ENCODE data around the gene ADAMTS17.

DNA sequence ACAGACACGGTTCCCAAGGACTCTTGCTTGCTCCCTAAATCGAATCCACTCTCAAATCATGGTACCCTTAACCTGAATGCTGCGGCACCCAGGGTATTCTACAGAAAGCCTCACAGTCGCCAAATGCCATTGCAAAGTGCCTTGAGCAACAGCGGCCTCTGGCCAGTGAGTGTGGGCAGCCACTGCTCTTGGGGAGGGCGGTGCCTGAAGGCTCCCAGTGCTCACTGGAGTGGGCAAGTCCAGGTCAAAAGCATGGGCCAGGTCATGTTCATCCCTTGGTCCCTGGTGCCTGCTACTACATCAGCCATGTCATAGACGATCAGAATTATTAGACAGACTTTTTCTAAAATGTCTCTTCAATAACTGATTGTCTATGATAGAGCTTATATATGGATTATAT lies 82.5 kb downstream of the ADAMTS17 start:
- TF ChIP-seq, protein P1, sequence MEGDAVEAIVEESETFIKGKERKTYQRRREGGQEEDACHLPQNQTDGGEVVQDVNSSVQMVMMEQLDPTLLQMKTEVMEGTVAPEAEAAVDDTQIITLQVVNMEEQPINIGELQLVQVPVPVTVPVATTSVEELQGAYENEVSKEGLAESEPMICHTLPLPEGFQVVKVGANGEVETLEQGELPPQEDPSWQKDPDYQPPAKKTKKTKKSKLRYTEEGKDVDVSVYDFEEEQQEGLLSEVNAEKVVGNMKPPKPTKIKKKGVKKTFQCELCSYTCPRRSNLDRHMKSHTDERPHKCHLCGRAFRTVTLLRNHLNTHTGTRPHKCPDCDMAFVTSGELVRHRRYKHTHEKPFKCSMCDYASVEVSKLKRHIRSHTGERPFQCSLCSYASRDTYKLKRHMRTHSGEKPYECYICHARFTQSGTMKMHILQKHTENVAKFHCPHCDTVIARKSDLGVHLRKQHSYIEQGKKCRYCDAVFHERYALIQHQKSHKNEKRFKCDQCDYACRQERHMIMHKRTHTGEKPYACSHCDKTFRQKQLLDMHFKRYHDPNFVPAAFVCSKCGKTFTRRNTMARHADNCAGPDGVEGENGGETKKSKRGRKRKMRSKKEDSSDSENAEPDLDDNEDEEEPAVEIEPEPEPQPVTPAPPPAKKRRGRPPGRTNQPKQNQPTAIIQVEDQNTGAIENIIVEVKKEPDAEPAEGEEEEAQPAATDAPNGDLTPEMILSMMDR (IDR thresholded peaks at IDR 0.05), result no peak
- no peak for TF ChIP-seq POLR2A (IDR thresholded peaks at IDR 0.05)
